ENCODE data around the gene SYCN.

GRCh38 chr19:39179754-39180153, 24.3 kb downstream of the SYCN start:
- TF ChIP-seq TEAD4 (IDR thresholded peaks at IDR 0.05; ENCODE audit: low read depth, low read length) (no peak), ZNF274 (IDR thresholded peaks at IDR 0.05; ENCODE audit: borderline replicate concordance, extremely low read depth, low read length) (no peak), CTCF (IDR thresholded peaks at IDR 0.05; ENCODE audit: control extremely low read depth in 1 of 3, insufficient read depth in 1 of 3, low read depth in 1 of 3, low read length in 3 of 3) (no peak), POLR2AphosphoS5 (IDR thresholded peaks at IDR 0.05; ENCODE audit: low read depth, low read length) (no peak), CREB1 (IDR thresholded peaks at IDR 0.05) (no peak), FOSL1 (IDR thresholded peaks at IDR 0.05; ENCODE audit: insufficient read depth, low read depth, low read length) (no peak), JUND (IDR thresholded peaks at IDR 0.05; ENCODE audit: low read length) (no peak), EZH2 (IDR thresholded peaks at IDR 0.05; ENCODE audit: low read depth, low read length, severe bottlenecking) (no peak), HDAC2 (IDR thresholded peaks at IDR 0.05; ENCODE audit: borderline replicate concordance in 1 of 2, low read depth in 2 of 2, low read length in 2 of 2) (no peak), PHF8 (conservative IDR thresholded peaks at IDR 0.05; ENCODE audit: low read depth, low read length) (no peak)
- TF ChIP-seq, protein P1, sequence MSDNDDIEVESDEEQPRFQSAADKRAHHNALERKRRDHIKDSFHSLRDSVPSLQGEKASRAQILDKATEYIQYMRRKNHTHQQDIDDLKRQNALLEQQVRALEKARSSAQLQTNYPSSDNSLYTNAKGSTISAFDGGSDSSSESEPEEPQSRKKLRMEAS (IDR thresholded peaks at IDR 0.05) = no peak

Measured in H1 (cell line).